ENCODE measurements around the gene ZBTB33.

- TF ChIP-seq CTCF (conservative IDR thresholded peaks at IDR 0.05) (no peak), ZFX (IDR thresholded peaks at IDR 0.05) (no peak)
These were observed 929 bp downstream of the ZBTB33 start for GRCh38 chrX:120251471-120252011.

Data from C4-2B (cell line).